Activated CD8-positive, alpha-beta memory T cell treated with anti-CD3 and anti-CD28 coated beads for 36 hours (primary cell): ENCODE measurements around the gene KRTAP12-4. TPM values are rescaled to one million over a fixed set of nuclear protein-coding genes. Genes with fewer than 3 reads are reported as not detected.
"Not testable (repeated sequence)": the region's sequence is repeated elsewhere in the genome, so short reads cannot be mapped to it uniquely, and the experiment has no call there.

Experiments
- CTCF ChIA-PET: fragments of 350-600 bp; sonication (Branson Sonifier 250); formaldehyde crosslinking; loops from one replicate; lab custom pipeline; 2021; ENCODE audit warnings: antibody characterized with exemption; lab: Charles Lee
- POLR2A ChIA-PET: fragments of 350-600 bp; sonication (Branson Sonifier 250); formaldehyde crosslinking; loops from one replicate; lab custom pipeline; 2021; ENCODE audit warnings: antibody characterized with exemption; lab: Charles Lee
- total RNA-seq, 2 experiments: library from RNA; stranded (reverse); gene quantifications; one replicate each; pipeline ENCODE4 v1.2.3, GENCODE V29; 2021

Gene KRTAP12-4
- total RNA-seq, 2 experiments from 2014 or later: not detected

DNA sequence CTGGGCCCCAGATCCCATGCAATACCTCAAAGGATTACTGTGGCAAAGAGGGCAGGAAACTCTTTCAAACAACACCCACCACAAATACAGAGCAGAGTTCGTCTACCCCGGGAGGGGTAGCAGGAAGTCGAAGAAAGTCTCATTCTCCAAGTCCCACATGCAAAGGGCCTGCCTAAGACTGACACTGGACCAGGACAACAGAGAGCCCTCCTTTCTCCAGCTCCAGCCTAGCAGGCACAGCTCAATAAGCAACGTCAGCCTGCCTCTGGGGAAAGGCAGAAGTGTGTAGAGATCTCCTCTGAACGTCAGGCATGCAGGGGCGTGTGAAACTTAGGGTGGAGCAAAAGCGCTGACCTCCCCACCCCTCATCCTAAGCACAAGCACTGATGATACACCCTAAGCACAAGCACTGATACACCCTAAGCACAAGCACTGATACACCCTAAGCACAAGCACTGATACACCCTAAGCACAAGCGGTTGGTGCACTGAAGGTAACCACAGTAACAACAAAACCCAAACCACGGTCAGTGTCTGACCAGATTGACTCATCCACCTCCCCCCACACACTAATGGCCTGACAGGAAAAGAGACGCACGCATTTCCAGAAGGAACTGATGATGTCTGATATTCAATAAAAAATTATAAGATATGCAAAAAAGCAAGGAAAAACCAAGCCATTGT, 4.6 kb upstream of the KRTAP12-4 start:
- ChIA-PET POLR2A (no interaction called here), CTCF (no interaction called here)

DNA sequence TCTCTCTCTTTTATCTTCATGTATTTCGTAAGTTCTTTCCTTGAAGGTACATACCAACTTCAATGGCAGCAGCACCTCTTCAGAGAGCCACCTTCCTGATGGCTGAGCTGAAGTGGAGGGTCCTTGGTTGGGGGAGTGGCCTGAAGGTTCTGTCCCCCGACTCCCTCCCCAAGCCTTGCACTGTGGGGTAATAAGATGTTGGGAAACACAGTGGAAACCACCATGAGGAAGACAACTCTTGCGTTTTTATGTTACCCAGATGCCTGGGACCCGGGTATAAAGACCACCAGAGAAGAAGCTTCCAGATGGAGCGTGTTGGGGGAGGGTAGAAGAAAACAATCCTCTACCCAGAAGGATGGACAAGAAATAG, 4.1 kb upstream of the KRTAP12-4 start:
- CTCF ChIA-PET: no interaction called here
- POLR2A ChIA-PET: no interaction called here

DNA sequence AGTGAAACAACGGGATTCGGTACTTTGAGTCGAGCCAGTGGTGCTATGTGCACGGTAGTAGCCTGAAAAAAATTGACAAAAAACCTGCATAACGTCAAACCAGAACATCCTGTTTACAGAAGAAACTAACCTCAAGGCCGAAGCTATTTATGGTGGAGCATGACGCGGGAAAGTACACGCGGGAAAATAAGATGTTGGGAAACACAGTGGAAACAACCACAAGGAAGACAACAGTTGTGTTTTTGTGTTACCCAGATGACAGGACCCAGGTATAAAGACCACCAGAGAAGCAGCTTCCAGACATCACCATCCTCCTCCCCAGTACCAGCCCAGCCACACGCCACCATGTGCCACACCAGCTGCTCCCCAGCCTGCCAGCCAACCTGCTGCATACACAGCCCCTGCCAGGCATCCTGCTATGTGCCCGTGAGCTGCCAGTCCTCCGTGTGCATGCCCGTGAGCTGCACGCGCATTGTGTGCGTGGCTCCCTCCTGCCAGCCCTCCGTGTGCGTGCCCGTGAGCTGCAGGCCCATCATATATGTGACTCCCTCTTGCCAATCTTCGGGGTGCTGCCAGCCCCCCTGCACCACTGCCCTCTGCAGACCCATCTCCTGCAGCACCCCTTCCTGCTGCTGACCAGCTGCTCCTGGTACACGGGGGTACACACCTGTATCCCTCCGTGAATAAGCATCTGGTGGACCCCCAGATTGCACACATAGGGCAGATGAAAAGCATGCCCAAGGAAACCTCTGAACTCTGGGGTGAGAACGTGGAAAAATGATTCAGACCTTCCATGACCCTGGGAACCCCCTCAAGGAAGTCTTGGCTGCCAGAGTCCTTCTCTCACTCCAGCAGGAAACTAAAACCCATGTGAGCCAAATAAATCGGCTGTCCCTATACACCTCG, 3.4 kb upstream of the KRTAP12-4 start, which contains the start of gene KRTAP12-3:
KRTAP12-3 (plus strand) TSS at position 298 of the 906 bp plus-strand sequence; CDS start at position 346, 48 bp downstream.
- POLR2A ChIA-PET: no interaction called here
- CTCF ChIA-PET: no interaction called here

GRCh38 chr21:44656868-44657267, 2.4 kb upstream of the KRTAP12-4 start:
- CTCF ChIA-PET: no interaction called here
- POLR2A ChIA-PET: no interaction called here

DNA sequence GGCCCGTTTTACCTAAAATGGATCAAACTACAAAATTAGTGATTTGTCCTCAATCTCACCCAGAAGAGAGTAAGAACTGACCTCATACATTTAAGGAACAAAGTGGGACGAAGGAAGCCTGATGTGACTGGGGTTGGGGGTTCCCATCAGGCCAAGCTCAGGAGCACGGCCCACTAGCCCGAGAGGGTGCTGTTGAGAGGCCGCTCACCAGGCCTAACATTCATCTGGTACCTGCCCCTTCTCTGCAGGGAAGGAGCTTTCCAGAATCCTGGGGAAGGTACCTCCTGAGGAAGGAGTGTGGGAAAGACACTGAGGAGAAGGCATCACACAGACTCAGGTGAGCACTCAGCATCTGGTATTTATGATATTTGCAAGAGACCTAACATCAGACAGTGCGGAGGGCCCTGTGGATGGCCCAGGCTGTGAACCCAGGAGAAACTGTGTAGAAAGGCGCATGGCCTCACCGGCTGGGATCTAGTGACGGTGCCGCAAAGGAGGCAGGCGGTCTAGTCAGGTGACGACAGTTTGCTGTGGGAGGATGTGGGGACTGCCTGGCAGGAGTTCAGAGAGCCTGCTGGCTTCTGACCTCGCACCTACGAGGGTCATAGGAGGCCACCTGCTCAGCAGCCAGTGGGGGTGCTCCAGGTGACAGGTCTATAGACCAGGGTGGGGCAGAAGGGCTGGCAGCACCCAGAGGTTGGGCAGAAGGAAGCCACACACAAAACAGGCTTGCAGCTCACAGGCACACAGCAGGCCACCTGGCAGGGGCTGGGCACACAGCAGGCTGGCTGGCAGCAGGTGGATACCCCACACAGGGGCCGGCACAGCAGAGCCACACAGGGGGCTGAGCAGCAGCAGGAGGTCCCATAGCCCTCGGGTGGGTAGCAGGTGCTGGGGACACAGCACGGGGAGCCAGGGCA, 543 bp downstream of the KRTAP12-4 start:
- POLR2A ChIA-PET: no interaction called here
- CTCF ChIA-PET: interaction anchor here (0.8 kb wide), 1 partner anchor 86 kb away, joined by 3 read pairs; no protein-coding TSS in a partner anchor

DNA sequence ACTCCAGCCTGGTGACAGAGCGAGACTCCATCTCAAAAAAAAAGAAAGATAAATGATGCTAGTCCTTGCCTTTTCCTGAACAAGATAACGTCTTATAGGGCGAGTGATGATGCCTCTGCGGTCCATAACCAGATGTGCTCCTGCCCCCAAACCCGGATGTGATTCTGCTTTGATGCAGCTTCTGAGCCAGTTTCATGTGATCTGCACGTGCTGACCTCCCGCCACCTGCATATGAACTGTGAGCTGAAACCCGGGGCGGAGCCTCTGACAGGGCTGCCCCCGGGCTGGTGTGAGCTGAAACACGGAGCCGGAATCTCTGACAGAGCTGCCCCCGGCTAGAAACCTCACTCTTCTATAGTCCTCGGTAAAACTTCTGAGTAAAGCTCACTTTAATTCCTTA, 1.3 kb downstream of the KRTAP12-4 start:
- CTCF ChIA-PET: interaction anchor here (0.8 kb wide), 1 partner anchor 87 kb away, joined by 3 read pairs; no protein-coding TSS in a partner anchor

DNA sequence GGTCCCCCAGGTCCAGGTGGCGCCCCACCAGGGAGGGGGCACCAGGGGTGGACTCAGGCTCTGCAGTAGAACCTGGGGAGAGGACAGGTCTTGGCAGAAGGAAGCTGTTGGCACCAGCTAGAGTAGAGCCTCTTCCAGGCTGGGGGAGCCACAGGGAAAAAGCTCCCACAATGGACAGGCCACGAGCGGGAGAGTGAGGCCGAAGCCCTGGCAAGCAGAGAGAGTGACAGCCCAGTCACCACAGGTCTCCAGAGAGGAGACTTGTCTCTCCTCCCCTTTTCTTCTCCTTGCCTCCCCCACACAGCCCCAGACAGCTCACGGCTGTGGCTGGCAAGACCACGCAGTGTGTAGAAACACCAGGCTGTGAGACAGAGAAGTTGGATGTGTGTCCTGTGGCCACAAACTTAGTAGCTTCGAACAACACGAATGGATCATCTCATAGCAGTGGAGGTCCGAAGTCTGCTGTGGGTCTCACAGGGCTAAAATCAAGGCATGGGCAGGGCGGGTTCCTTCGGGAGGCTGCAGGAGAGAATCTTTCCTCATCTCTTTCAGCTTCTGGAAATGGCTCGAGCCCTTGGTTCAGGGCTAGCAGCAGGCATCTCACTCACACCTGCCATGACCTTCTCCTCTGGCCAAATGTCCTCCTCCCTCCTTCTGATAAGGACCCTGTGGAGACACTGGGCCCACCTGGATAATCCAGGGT, 3.3 kb downstream of the KRTAP12-4 start:
- CTCF ChIA-PET: no interaction called here

More for the DNA sequence above, 1.3 kb downstream of the KRTAP12-4 start:
- POLR2A ChIA-PET: no interaction called here

GRCh38 chr21:44650265-44650972, 4.0 kb downstream of the KRTAP12-4 start:
- CTCF ChIA-PET: no interaction called here
- POLR2A ChIA-PET: no interaction called here

More for the DNA sequence above, 3.3 kb downstream of the KRTAP12-4 start:
- POLR2A ChIA-PET: no interaction called here

DNA sequence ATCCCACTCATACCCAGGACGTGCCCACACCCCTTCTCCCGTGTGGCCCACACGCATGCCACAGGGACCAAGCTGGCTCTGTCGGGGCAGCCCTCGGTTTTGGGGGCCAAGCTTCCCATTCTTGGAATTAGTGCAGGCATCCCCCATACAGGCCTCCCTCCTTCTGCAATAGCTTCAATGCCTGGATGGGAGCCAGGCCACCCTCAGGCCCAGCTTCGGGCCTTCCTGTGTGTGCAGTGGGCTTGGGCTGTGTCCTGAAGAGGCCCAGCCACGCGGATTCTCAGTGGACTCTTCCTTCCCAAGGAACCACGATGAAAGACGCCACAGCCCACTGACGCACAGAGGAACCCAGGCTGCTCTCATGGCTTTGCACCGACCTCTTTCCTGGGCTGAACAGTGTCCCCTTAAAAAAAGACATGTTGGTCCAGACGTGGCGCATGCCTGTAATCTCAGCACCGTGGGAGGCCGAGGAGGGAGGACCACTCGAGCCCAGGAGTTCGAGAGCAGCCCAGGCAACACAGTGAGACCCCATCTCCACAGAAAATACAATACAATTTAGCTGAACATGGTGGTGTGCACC, 4.8 kb downstream of the KRTAP12-4 start:
- POLR2A ChIA-PET: no interaction called here
- CTCF ChIA-PET: no interaction called here

DNA sequence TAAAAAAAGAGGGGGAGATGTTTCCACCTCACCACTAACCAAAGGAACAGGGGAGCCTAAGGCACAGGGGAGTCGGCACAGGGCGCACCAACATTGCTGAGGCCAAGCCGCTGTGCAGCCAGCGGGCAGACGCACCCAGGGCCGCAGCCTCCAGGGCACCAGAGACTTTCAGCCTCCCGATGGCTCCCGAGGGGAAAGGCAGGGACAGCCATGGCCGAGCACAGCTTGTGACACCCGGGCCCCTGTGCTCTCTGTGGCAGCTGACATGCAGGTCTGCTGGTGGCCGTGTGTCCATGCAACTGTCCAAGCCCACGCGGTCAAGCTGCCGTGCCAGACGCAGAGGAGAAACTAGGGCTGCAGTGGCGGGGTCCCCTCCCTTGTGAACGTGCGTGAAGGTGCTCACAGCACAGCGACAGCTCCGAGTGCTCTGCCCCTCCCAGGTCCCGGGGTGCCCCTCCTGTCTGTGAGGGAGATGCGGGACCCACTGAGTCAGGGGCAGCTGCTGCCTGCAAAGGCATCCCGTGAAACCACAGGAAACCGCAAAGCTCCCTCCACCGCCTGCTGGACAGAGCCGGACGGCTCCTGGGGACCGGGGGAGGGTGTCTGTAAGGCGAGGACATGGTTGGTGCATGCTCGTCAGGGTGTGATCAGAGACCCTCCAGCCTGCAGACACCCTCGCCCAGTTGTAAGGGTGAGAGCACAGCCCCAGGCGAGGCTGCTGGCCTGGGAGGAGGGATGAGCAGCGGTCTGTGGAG, 5.7 kb downstream of the KRTAP12-4 start:
- CTCF ChIA-PET: no interaction called here
- POLR2A ChIA-PET: no interaction called here

DNA sequence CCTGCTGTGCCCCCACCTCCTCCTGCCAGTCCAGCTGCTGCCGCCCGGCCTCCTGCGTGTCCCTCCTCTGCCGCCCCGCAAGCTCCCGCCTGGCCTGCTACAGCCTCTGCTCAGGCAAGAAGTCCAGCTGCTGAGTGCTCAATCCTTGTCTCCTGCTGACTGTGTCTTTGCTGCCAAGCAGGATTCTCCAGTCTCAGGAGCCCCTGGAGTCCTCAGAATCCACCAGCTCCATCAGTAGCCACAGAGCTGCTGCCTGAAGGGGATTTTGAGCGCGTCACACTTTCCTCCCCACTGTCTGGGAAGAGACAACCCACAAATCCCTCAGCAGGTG, 7.3 kb downstream of the KRTAP12-4 start:
- ChIA-PET POLR2A (no interaction called here), CTCF (no interaction called here)

- CTCF ChIA-PET, POLR2A ChIA-PET: not testable (repeated sequence)
Measured at GRCh38 chr21:44646366-44647221, 7.9 kb downstream of the KRTAP12-4 start, which contains the start of gene KRTAP10-11. KRTAP10-11 (plus strand) TSS chr21:44646414; CDS start chr21:44646459, 45 bp downstream.

- CTCF ChIA-PET: no interaction called here
- POLR2A ChIA-PET: no interaction called here
Measured at GRCh38 chr21:44644878-44645277, 9.6 kb downstream of the KRTAP12-4 start.

GRCh38 chr21:44643741-44644310, 10.6 kb downstream of the KRTAP12-4 start:
- ChIA-PET CTCF (no interaction called here), POLR2A (no interaction called here)

GRCh38 chr21:44640761-44641160, 13.7 kb downstream of the KRTAP12-4 start:
- CTCF ChIA-PET: no interaction called here
- POLR2A ChIA-PET: no interaction called here

- ChIA-PET POLR2A (no interaction called here), CTCF (no interaction called here)
Measured at GRCh38 chr21:44639331-44639655, 15.2 kb downstream of the KRTAP12-4 start.
